ENCODE data around the gene ASCL5.

The ASCL5 gene

DNA sequence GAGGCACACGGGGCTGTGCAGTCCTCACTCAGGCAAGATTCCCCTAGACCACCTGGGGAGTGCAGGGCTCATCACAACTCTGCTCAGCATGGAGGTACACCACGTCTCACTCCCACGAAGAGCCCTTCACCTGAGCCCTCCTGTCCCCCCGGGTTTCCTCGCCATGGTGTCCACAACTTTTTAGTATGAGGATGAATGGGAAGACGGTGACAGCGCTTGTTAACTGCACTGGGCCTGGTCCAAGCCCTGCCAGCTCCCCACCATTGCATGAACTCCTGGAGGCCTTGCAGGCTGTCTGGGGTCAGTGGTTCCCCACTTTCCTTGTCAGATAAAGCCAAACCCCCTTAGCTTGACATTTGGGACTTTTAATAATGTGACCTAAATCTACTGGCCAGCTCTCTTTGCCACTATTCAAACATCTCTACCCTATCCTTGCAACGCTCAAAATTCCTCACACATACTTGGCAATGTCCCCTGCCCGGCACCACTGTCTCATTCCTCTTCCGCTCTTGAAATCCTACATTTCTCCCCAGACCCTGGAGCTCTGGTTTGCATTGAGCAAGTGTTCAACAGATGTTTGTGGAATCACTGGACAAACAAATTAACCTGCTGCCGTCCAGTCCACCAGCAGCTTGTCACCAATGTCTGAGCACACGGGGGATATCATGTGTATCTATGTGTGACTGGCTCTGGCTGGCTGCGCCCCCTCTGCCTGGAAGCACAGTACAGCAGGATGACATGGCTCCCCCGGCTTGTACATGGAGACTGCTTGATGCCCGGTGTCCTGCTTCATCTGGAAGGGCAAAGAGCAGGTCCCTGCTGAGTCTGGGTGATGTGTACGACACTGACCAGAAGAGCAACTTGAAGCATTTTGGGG lies 16.1 kb upstream of the ASCL5 start:
- TF ChIP-seq YY1 (IDR thresholded peaks at IDR 0.05; ENCODE audit: low read depth), result no peak
- TF ChIP-seq, protein P1, sequence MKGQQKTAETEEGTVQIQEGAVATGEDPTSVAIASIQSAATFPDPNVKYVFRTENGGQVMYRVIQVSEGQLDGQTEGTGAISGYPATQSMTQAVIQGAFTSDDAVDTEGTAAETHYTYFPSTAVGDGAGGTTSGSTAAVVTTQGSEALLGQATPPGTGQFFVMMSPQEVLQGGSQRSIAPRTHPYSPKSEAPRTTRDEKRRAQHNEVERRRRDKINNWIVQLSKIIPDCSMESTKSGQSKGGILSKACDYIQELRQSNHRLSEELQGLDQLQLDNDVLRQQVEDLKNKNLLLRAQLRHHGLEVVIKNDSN (IDR thresholded peaks at IDR 0.05), result no peak
- TF ChIP-seq ZBTB7A (IDR thresholded peaks at IDR 0.05; ENCODE audit: low read depth), result no peak
- no peak for TF ChIP-seq TEAD4 (IDR thresholded peaks at IDR 0.05)
- TF ChIP-seq, protein P2, sequence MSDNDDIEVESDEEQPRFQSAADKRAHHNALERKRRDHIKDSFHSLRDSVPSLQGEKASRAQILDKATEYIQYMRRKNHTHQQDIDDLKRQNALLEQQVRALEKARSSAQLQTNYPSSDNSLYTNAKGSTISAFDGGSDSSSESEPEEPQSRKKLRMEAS (IDR thresholded peaks at IDR 0.05), result no peak
- TF ChIP-seq TCF12 (IDR thresholded peaks at IDR 0.05; ENCODE audit: low read depth), result no peak
- no peak for TF ChIP-seq TAF1 (IDR thresholded peaks at IDR 0.05; ENCODE audit: low read depth)
- no peak for TF ChIP-seq FOXM1 (IDR thresholded peaks at IDR 0.05; ENCODE audit: borderline replicate concordance, low read depth)
- no peak for TF ChIP-seq EGR1 (IDR thresholded peaks at IDR 0.05)
- TF ChIP-seq CREB1 (IDR thresholded peaks at IDR 0.05; ENCODE audit: low read depth), result no peak
- TF ChIP-seq EP300 (IDR thresholded peaks at IDR 0.05; ENCODE audit: borderline replicate concordance), result no peak
- TF ChIP-seq NFIC (IDR thresholded peaks at IDR 0.05), result no peak
- TF ChIP-seq CEBPB (IDR thresholded peaks at IDR 0.05), result no peak
- no peak for TF ChIP-seq RAD21 (IDR thresholded peaks at IDR 0.05; ENCODE audit: low read depth)
- TF ChIP-seq, protein P3, sequence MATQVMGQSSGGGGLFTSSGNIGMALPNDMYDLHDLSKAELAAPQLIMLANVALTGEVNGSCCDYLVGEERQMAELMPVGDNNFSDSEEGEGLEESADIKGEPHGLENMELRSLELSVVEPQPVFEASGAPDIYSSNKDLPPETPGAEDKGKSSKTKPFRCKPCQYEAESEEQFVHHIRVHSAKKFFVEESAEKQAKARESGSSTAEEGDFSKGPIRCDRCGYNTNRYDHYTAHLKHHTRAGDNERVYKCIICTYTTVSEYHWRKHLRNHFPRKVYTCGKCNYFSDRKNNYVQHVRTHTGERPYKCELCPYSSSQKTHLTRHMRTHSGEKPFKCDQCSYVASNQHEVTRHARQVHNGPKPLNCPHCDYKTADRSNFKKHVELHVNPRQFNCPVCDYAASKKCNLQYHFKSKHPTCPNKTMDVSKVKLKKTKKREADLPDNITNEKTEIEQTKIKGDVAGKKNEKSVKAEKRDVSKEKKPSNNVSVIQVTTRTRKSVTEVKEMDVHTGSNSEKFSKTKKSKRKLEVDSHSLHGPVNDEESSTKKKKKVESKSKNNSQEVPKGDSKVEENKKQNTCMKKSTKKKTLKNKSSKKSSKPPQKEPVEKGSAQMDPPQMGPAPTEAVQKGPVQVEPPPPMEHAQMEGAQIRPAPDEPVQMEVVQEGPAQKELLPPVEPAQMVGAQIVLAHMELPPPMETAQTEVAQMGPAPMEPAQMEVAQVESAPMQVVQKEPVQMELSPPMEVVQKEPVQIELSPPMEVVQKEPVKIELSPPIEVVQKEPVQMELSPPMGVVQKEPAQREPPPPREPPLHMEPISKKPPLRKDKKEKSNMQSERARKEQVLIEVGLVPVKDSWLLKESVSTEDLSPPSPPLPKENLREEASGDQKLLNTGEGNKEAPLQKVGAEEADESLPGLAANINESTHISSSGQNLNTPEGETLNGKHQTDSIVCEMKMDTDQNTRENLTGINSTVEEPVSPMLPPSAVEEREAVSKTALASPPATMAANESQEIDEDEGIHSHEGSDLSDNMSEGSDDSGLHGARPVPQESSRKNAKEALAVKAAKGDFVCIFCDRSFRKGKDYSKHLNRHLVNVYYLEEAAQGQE (IDR thresholded peaks at IDR 0.05; ENCODE audit: low read depth), result no peak

DNA sequence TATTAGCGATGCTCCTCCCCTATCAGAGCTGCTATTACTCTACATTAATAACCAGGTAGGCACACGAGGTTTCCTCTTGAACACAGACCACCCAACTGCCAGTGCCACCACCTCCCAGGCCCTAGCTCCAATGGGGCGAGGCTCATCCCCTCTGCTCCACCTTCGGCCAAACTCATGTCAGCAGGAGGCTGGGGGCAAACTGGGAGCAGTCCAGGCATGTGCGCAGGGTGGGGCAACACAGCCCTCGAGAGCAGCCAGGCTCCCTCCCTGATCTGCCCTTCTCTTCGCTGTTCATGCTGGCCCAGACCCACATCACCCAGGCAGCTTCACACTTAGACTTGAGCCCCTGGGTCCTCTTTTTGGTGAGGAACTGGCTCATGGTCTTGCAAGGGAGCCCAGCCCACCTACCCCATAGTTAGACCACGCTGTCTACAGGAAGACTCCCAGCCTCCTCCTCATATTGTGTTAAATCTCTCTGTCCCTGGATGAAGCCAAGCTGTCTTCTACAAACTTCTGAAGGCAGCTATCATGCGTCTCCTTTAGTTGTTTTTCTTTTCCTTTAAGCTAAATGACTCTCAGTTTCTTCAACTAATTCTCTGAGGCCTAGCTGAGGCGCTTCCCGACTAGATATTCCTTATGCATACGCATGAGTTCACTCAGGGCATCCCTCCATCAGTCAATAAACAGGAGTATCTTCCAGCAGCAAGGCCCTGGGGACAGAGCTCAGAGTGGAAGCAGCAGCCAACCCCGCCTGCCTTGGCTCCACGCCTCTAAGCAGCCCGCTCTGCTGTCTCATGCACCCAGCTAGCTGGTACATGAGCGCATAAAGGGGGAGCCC lies 15.2 kb upstream of the ASCL5 start:
- TF ChIP-seq YY1 (IDR thresholded peaks at IDR 0.05; ENCODE audit: low read depth) (no peak), TCF12 (IDR thresholded peaks at IDR 0.05; ENCODE audit: low read depth) (no peak), TEAD4 (IDR thresholded peaks at IDR 0.05) (no peak), FOXM1 (IDR thresholded peaks at IDR 0.05; ENCODE audit: borderline replicate concordance, low read depth) (no peak), TAF1 (IDR thresholded peaks at IDR 0.05; ENCODE audit: low read depth) (no peak), EGR1 (IDR thresholded peaks at IDR 0.05) (no peak)
- TF ChIP-seq, protein P2 (IDR thresholded peaks at IDR 0.05), result no peak
- TF ChIP-seq, protein P3 (IDR thresholded peaks at IDR 0.05; ENCODE audit: low read depth), result no peak

DNA sequence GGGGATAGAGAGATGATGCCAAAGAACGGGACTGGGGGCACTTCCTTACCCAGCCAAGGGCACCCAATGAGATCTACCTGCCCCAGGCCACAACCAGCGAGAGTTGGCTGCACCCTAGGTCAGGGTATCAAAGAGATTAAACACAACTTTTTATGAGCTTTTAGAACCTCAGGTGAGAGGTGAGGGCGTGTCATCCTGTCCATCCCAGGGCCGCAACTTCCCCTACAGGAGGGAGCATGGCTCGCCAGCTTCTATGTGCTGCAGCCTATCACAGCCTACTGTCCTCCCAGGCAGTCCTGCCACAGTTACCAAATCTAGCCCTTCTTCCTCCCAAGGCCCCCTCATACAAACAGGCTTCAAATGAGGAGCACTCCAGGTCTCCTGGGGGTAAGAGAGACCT lies 14.4 kb upstream of the ASCL5 start:
- TF ChIP-seq FOXM1 (IDR thresholded peaks at IDR 0.05; ENCODE audit: borderline replicate concordance, low read depth) (no peak), TAF1 (IDR thresholded peaks at IDR 0.05; ENCODE audit: low read depth) (no peak), TEAD4 (IDR thresholded peaks at IDR 0.05) (no peak), RAD21 (IDR thresholded peaks at IDR 0.05; ENCODE audit: low read depth) (no peak), YY1 (IDR thresholded peaks at IDR 0.05; ENCODE audit: low read depth) (no peak), EGR1 (IDR thresholded peaks at IDR 0.05) (no peak), ZBTB7A (IDR thresholded peaks at IDR 0.05; ENCODE audit: low read depth) (no peak), EP300 (IDR thresholded peaks at IDR 0.05; ENCODE audit: borderline replicate concordance) (no peak), NFIC (IDR thresholded peaks at IDR 0.05) (no peak)
- TF ChIP-seq, protein P2 (IDR thresholded peaks at IDR 0.05), result no peak

DNA sequence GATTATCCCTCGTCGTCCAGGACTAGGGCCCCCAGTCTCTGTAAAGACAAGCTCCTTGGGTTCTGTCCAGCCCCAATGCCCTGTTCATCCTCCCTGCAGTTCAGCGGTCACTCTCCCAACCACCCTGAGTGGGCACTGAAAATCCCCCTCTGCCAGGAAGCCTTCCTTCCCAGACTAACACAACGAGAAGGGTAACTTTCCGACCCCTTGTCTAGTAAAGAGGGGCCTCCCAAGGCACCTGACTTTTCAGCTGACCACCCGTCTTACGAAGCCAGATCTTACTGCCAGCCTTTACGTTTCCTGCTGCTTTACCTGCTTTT lies 13.9 kb upstream of the ASCL5 start:
- TF ChIP-seq CEBPB (IDR thresholded peaks at IDR 0.05) (no peak), YY1 (IDR thresholded peaks at IDR 0.05; ENCODE audit: low read depth) (no peak), FOXM1 (IDR thresholded peaks at IDR 0.05; ENCODE audit: borderline replicate concordance, low read depth) (no peak), EGR1 (IDR thresholded peaks at IDR 0.05) (no peak), NFIC (IDR thresholded peaks at IDR 0.05) (no peak), RAD21 (IDR thresholded peaks at IDR 0.05; ENCODE audit: low read depth) (no peak), EP300 (IDR thresholded peaks at IDR 0.05; ENCODE audit: borderline replicate concordance) (no peak)
- TF ChIP-seq, protein P1 (IDR thresholded peaks at IDR 0.05), result no peak
- TF ChIP-seq, protein P2 (IDR thresholded peaks at IDR 0.05), result no peak
- TF ChIP-seq, protein P3 (IDR thresholded peaks at IDR 0.05; ENCODE audit: low read depth), result no peak
